ENCODE measurements around the gene TMEM213. TPM values are rescaled to one million over a fixed set of nuclear protein-coding genes. Genes with fewer than 3 reads are reported as not detected.

The TMEM213 gene
- total and polyA plus RNA-seq, 8 donors = 0.07 to 0.30 (median 0.16) TPM; not detected in 3

DNA sequence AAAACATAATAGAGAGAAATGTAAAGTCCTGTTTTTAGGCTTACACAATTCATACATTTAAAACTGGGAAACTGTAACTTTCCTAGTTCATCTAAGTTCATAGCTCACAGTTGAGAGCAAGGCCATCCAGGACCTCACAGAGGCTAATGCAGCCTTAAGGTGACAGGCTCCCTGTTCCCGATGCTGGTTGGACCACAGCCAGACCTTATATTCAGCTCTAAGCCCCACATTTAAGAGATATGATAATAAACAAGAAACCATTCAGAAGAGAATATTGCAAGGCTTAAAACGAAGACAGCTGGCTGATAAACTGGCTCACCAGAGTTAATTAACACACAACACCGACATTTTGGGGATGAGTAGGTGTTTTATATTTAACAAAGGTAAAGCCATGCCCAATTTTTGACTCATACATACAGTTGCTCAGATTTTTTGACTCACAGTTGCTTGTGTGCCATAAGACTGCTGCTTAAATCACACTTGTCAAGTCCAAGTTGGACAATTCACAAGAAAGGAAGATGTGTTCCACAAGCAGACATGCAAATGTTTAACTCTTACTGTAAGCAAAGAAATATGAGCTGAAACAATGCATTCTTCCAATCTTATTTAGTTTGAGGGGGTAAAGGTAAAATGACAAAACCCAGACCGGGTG, 41.1 kb upstream of the TMEM213 start:
- Histone ChIP-seq H3K4me3 (no peak overlapping the region), H3K27ac (no peak overlapping the region), H3K4me1 (no peaks in the 10 kb centered on the region), H3K36me3 (no peaks in the 10 kb centered on the region), H3K27me3 (no peaks in the 10 kb centered on the region), H3K9me3 (no peaks in the 10 kb centered on the region)
- TF ChIP-seq CTCF (IDR thresholded peaks at IDR 0.05) = no peak
- no peak for ATAC-seq
- FAIRE-seq = no peak
- no peak for DNase-seq
- intact Hi-C loops (cut with DNase I) = no loop called here
- WGBS, 2 donors = 37 to 40% methylated on average over 4 of the region's 4 CpGs

DNA sequence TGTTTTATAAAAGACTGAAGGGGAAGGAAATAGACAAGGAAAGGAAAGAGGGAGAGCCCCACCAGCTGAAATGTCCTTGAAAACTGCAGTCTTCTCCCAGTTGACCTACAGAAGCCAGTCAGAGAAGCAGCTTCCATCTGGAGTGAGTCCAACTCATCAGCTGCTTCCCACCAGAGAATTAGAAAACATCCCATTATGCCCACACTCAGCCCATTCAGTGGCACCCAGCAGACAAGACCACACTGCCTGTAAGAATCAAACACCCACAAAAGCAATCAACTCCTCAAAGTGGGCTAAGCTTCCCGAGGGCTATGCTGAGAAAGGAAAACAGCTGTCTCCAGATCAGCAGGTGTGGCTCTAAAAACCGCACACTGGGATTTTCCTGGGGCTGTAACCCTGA, 29.6 kb upstream of the TMEM213 start:
- WGBS, 2 donors = 25 to 83% methylated on average over 2 of the region's 2 CpGs
- H3K4me3 ChIP-seq = no peak overlapping the region
- no peaks in the 10 kb centered on the region for H3K36me3 ChIP-seq
- intact Hi-C loops (cut with DNase I) = no loop called here
- H3K4me1 ChIP-seq = no peaks in the 10 kb centered on the region
- ATAC-seq (no peak), FAIRE-seq (no peak), DNase-seq (no peak)
- H3K9me3 ChIP-seq = no peaks in the 10 kb centered on the region
- no peak for TF ChIP-seq CTCF (IDR thresholded peaks at IDR 0.05)
- H3K27me3 ChIP-seq = no peaks in the 10 kb centered on the region
- H3K27ac ChIP-seq = no peak overlapping the region

DNA sequence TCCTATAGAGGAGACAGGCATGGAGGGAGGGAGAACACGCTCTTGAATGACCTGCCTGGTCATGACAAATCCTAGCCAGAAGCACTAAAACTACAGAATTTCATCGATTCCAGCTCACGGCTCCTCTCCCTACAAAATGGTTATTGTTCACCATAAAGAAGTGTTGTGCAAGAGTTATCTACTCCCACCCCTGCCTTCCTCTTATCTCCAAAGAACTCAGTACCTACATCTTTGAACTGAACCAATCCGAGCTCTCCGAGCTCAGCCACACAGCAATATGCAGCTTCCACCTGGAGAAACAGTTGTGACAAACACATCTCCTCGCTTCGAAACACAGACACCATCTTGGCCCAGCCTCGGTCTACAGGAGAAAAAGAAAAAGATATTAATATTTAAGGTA, 26.9 kb upstream of the TMEM213 start:
- no peak for FAIRE-seq

GRCh38 chr7:138773176-138773575, 24.6 kb upstream of the TMEM213 start:
- H3K4me3 ChIP-seq = no peak overlapping the region
- DNase-seq (no peak), ATAC-seq (no peak), FAIRE-seq (no peak)
- intact Hi-C loops (cut with DNase I) = no loop called here
- no peaks in the 10 kb centered on the region for H3K9me3 ChIP-seq
- no peaks in the 10 kb centered on the region for H3K4me1 ChIP-seq
- no peaks in the 10 kb centered on the region for H3K27me3 ChIP-seq
- 76 to 87% methylated on average over 9 of the region's 9 CpGs for WGBS, 2 donors
- no peak for TF ChIP-seq CTCF (IDR thresholded peaks at IDR 0.05)
- H3K36me3 ChIP-seq = no peaks in the 10 kb centered on the region
- H3K27ac ChIP-seq = no peak overlapping the region

More for the DNA sequence above, 26.9 kb upstream of the TMEM213 start:
- no peak for TF ChIP-seq CTCF (IDR thresholded peaks at IDR 0.05)
- no peak for ATAC-seq
- no peaks in the 10 kb centered on the region for H3K9me3 ChIP-seq
- no peaks in the 10 kb centered on the region for H3K27me3 ChIP-seq
- no peaks in the 10 kb centered on the region for H3K36me3 ChIP-seq
- WGBS, 2 donors = 68 to 74% methylated on average over 8 of the region's 8 CpGs
- H3K4me1 ChIP-seq = no peaks in the 10 kb centered on the region
- intact Hi-C loops (cut with DNase I) = no loop called here
- H3K27ac ChIP-seq = no peak overlapping the region
- DNase-seq = no peak
- no peak overlapping the region for H3K4me3 ChIP-seq

DNA sequence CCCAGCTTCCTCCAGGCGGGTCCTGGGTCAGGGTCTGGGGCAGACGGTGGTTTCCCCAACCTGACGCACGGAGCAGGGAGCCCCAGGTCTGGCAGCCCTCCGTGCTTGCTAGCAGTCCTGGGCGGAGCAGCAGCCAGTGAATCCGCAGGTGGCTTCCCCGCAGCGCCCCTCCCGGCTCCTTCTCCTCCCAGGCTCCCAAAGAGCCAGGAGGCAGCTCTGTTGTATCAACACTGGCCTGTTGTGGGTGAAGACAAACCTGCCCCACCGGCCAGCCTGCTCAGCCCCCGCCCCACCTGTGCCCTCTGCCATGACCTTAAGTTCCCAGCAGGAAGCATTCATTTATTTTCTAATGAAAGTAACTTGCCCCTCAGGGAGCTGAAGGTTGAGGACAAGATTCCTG, 24.0 kb upstream of the TMEM213 start:
- intact Hi-C loops (cut with DNase I) = no loop called here
- no peak for FAIRE-seq
- no peaks in the 10 kb centered on the region for H3K9me3 ChIP-seq
- H3K36me3 ChIP-seq = no peaks in the 10 kb centered on the region
- no peaks in the 10 kb centered on the region for H3K4me1 ChIP-seq
- no peak overlapping the region for H3K4me3 ChIP-seq
- TF ChIP-seq CTCF (IDR thresholded peaks at IDR 0.05) = no peak
- no peak for ATAC-seq
- no peak overlapping the region for H3K27ac ChIP-seq
- H3K27me3 ChIP-seq = no peaks in the 10 kb centered on the region
- WGBS, 2 donors = 60 to 61% methylated on average over 12 of the region's 12 CpGs
- no peak for DNase-seq

Data from pancreas (tissue), 10 donors.